Iris pigment epithelial cell (primary cell): ENCODE data around the gene OR6C2.
"Not testable (repeated sequence)": the region's sequence is repeated elsewhere in the genome, so short reads cannot be mapped to it uniquely, and the experiment has no call there.

Source experiments
- DNase-seq: peaks from one replicate; pipeline ENCODE4 v3.0.0-alpha.2; 2011; ENCODE audit warnings: low read depth

The OR6C2 gene

DNA sequence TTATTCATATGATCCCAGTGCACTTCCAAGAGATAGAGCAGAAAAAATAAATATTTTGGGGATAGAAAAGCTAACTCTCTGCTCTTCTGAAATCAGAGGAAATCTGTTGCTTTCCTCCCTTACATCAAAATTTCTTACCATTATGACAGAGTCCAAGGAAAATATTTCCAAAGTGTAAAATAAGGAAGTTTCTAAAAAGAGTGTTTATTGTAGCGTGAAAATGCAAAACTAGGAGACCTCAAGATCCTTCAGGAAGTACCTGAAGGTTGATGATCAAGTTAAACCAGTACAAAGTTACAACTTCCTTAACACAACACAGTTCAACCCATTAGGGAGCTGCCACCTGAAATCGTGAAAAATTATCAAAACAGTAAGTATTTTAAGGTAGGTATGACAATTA is at the start of gene OR6C2:
OR6C2 (plus strand) TSS at position 301 of the 400 bp plus-strand sequence. CDS start 8,138 bp downstream, outside the sequence.
- no peak for DNase-seq

DNA sequence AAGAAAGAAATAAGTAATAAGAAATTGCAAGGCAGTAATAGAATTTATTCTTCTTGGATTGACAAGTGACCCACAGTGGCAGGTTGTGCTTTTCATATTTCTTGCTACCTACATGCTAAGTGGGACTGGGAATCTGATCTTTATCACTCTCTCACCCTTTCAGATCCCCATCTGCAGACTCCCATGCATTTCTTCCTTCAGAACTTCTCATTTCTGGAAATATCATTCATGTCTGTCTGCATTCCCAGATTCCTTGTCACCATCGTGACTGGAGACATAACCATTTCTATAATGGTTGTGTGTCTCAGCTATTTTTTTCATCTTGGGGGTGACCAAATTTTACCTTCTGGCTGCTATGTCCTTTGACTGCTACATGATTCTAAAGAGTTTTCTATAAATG is 47.5 kb upstream of the OR6C2 start:
- no peak for DNase-seq

DNA sequence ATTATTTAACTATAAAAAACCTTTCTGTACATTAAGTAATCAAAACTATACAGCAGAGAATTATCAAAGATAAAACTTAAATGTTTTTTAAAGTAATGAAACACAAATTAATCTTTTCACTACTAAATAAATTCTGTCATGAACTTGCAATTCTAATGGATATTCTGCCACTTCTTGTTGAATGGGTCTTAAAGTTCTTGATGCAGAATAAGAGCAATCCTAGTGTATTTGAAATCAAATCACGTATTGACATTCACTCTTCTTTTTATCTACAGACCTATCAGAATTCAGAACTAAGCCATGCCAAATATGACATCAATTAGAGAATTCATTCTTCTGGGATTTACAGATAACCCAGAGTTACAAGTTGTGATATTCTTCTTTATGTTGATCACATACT is 43.6 kb upstream of the OR6C2 start, which contains the start of gene OR6C65:
OR6C65 (plus strand) TSS at position 301 of the 400 bp plus-strand sequence; CDS start at position 301, 0 bp downstream.
- DNase-seq: no peak

DNA sequence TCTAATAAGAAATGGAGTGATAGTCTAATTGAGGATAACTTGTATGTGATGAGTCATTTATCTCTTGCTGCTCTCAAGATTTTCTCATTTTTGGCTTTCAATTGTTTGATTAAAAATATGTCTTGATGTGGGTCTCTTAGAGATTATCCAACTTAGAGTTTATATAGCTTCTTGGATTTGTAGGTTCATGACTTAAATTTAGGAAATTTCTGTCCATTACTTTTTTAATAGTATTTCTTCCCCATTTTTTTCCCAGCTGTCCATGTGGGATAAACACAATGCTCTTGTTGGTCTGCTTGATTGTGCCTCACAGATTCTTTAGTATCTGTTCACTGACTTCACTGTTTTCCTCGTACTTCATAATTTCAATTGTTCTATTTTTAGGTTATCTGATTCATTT is 36.0 kb upstream of the OR6C2 start:
- no peak for DNase-seq

DNA sequence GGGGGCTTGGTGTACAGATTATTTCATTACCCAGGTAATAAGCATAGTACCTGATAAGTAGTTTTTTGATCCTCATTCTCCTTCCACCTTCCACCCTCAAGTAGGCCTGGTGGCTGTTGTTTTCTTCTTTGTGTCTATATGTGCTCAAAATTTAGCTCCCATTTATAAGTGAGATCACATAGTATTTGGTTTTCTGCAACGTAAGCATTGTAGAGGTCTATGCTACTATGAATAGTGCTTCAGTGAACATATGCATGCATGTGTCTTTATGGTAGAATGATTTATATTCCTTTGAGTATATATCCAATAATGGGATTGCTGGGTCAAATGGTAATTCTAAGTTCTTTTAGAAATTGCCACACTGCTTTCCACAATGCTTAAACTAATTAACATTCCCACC is 34.7 kb upstream of the OR6C2 start:
- DNase-seq: not testable (repeated sequence)

DNA sequence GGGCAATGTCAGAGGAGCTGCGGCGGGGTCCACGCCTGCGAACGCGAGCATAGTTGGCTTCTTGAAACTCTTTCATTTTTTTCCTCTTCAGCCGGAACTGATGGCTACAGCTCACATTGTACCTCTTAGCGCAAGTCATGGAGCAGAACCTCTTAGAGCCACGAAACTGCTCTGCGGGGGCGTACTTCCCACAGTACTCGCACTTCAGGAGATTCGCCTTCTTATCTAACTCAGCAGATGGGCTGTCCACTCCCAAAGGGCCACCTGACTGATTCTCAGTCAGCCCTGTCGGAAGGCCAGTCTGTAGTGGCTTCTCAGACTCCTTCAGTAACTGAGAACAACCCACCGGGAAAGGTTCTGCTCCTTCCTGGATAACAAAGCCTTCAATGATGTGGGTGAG is 31.7 kb upstream of the OR6C2 start:
- DNase-seq: not testable (repeated sequence)

DNA sequence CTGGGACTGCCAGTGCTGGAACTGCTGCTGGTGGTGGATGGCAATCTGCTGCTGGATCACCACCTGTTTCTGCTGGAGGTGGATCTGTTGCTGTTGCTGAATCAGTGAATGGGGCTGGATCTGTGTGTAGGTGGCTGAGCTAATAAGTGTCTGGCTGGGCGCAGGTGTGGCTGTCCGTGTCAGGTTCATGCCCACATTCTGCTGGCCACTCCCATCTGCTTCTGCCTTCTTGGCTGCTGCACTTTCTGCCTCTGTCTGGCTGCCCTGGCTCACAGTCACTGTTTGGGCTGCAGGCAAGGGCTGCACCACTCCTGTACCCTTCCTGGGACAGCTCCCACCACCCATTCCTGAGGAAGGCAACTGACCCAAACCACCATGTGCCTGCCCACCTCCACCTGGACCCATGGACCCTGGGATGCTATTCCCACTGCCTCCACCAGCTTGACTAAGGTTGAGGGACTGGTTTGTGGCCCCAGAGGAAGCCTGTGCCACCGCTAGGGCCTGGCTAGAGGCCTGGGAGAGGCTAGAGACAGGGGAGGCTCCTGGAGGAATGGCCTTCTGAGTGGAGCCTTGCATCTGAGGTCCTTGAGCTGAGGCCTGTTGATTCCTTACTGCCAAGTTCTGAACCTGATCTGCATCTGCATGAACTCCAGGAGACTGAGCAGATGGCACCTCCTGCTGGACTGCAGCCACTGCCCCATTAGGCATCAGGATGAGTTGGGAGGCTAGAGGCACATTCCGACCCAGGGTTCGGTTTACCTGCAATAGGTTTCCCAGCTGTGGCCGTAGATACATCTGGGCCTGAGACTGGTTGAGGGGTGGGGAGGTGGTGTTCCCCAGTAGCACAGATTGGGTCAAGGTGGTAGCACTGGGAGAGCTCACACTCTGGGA is 30.1 kb upstream of the OR6C2 start:
- not testable (repeated sequence) for DNase-seq

DNA sequence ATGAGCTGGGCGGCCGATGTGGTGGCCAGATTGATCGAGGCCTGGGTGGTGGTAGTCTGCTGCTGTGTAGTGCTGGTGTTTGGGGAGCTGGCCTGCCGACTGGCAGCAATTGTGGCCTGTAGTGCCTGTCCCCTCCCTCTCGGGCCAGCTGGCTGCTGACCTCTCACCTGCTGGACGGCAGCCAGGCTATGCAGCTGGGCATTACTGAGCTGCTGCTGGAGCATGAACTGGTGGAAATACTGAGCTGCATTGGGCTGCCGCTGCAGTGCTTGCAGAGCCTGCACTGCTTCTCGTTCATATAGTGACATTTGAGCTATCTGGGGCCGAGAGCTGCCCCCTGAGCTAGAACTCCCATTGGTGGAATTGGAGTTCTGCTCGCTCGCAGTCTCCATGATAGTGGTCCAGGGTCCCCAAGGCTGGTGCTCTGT is 29.5 kb upstream of the OR6C2 start:
- DNase-seq: not testable (repeated sequence)

DNA sequence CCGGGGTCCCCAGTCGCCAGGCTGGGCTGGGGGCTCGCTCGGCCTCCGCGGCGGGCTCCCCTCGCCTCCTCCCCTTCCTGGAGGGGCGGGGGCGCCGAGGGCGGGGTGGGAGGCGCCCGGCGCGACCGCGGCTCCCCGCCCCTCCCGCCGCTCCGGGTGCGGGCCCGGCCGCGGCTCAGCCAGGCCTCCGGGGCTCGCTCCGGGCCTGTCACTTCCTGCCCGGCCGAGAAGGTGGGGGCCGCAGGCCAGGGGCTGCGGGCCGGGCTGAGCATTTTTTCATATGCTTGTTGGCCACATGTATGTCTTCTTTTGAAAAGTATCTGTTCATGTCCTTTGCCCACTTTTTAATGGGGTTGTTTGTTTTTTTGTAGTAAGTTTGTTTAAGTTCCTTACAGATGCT is 29.0 kb upstream of the OR6C2 start:
- DNase-seq: not testable (repeated sequence)

DNA sequence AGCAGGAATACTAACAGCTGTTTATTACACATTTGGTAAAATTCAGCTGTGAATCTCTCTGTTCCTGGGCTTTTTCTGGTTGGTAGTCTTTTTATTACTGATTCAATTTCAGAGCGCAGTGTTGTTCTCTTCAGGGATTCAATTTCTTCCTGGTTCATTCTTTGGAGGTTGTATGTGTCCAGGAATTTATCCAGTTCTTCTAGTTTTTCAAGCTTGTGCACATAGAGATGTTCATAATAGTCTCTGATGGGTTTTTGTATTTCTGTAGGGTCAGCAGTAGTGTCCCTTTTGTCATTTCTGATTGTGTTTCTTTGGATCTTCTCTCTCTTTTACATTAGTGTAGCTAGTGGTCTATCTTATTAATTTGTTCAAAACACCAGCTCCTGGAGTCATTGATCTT is 26.9 kb upstream of the OR6C2 start:
- no peak for DNase-seq

DNA sequence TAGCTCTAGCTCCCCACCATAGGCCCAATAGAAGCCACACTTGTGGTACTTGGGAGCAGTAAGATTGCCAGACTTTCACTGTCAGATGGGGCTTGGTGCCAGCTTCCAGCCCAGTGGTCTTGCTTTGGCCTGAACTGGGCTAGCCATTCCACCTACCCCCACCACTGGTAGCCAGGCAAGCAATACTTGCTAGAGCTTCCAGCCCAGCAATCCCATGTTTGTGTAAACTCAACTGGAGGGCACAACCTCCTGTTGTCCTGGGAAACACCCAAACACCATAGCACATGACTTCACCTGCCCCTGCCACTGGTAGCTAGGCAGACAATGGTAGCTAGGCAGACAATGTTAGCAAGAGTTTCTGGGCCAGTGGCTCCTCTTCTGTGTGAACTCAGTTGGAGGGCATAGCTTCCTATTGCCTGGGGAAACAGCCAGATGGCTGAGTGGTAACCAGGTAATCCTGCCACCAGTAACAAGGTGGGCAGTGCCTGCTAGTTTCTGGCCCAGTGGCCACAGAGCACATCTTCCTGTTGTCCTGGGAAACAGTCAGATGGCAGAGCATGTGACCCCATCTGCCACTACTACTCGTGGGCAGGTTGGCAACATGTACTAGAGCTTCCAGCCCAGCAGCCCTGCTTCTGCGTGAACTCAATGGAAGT is 23.4 kb upstream of the OR6C2 start:
- DNase-seq: no peak

DNA sequence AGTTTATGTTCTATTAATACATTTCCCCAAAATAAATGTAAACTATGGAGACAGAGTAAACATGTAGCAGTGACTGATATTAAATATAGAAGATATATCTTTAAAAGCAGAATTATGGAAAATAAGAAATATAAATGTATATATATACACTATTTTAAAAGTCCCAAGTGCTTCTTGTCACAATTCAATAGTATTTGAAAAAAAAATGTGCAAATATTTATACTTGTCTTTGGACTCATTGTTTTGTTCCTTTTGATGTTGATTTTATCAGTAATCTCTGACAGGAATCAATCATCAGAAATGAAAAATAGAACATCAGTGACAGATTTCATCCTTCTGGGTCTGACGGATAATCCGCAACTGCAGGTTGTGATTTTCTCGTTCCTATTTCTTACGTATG is 17.9 kb upstream of the OR6C2 start, which contains the start of gene OR6C76:
OR6C76 (plus strand) TSS at position 301 of the 400 bp plus-strand sequence; CDS start at position 301, 0 bp downstream.
- no peak for DNase-seq

DNA sequence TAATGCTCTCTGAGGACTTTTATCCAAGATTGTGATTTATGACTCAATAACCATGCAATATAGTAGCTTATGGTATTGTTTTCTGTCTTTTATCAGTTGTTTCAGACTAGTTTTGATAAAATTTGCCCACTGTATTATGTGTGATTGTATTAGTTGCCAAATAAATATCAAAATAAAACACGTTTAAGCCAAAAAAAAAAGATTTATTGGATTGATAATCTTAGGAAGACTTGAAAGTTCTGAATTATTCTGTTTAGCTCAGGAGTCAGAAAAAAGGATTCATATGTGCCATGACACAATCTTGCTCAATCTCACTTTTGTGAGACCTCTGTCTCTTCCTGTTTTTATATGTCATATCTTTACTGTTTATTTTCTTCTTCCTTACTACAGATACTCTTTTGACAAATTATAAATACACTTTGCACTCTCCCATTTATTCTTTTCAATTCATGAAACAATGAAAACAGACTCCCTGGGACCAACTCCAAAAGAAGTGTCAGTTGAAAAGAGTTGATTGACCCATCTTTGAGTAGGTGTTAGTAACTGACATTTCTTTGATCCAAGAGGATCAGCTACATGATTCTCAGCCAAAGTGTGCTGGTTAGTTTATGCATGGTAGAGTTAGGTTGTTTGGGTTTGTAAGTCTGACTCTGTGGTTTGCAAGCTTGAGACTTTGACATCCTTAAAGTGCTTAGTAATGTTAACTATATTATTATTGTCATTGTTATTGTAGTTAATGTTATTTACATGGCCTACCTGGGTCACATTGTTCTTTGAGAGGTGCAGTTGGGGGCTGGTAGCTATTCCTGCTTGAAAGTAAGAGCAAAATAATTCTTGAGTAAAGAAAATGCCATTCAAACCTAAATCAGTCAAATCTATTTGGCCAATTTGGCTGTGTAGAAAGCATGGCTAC is 15.3 kb upstream of the OR6C2 start:
- no peak for DNase-seq

DNA sequence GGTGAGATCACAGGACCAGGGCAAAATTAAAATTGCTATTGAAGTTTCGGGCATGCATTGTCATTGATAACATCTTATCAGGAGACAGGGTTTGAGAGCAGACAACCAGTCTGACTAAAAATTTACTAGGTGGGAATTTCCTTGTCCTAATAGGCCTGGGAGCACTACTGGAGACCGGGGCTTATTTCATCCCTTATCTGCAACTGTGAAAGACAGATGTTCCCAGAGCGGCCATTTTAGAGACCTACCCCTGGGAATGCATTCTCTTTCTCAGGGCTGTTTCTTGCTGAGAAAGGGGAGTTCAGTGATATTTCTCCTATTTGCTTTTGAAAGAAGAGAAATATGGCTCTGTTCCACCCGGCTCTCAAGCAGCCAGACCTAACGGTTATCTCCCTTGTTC is 2.6 kb upstream of the OR6C2 start:
- not testable (repeated sequence) for DNase-seq

DNA sequence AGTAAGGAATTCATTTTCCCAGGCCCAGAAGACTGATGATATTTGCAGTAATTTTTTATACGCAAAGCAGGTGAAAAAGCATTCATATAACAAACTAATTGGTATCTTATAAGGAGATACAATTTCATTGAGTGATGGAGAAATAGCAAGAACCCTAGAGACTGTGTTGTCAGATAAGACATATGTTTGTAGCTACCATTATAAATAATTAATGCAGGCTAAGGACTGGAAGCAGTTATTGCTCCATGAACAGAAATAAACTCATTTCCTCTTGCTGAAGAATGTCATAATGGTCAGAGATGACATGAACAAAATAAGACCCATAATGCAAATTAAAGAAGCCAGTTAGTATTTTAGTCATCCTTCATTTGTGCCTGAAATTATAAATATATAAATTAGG is 1.5 kb downstream of the OR6C2 start:
- no peak for DNase-seq

DNA sequence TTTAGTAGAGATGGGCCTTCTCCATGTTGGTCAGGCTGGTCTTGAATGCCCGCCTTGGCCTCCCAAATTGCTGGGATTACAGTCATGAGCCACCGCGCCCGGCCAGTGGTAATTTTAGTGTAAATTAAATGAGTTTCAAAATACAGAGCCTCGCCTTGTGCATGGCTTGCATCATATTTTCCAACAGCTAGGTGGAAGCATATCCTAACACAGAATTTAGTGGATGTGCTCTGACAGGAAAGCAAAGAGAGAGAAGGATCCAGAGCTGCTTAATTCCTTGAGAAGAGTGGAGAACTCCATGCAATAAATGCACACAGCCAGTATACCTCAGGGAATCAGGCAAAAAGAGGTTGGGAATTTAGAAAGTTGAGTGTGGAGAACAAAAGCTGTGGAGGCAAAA is 2.5 kb downstream of the OR6C2 start:
- DNase-seq: no peak

DNA sequence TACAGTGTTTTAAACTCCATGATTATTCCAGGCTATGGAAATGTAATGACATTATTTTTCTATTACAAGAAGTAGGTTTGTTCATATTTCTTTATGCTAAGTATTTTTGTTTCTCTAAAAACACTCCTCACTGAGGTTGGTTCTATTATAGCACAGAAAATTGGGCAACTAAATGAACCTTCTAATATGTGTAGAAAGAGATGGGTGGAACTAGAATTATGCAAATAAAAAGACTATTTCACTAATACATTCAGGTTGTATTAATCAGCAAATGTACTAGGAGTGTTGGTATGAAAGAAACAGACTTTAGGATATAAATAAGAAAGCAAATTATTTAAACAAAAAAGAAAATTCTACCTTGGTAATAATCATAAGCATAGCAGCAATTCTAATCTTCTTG is 4.9 kb downstream of the OR6C2 start:
- DNase-seq: no peak

DNA sequence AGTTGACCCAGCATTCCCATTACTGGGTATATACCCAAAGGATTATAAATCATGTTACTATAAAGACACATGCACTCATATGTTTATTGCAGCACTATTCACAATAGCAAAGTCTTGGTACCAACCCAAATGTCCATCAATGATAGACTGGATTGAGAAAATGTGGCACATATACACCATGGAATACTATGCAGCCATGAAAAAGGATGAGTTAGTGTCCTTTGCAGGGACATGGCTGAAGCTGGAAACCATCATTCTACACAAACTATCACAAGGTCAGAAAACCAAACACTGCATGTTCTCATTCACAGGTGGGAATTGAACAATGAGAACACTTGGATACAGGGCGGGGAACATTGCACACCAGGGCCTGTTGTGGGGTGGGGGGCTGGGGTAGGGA is 21.1 kb downstream of the OR6C2 start:
- DNase-seq: not testable (repeated sequence)

DNA sequence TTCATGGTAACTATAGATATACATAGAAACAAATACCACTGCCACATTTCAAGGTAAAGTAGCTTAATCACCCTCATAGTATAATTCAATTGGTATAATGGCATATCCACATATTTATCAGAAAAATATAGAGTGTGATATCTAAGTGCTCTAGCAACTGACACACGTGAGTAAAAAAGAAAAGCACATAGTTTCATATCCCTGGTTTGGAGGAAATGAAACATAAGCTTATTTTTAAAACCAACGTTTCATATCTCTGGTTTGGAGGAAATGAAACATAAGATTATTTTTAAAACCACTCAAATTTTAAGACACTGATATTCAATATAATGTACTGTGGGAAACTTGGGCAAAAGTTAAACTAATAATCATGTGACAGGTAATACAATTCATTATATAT is 24.0 kb downstream of the OR6C2 start:
- DNase-seq: no peak

DNA sequence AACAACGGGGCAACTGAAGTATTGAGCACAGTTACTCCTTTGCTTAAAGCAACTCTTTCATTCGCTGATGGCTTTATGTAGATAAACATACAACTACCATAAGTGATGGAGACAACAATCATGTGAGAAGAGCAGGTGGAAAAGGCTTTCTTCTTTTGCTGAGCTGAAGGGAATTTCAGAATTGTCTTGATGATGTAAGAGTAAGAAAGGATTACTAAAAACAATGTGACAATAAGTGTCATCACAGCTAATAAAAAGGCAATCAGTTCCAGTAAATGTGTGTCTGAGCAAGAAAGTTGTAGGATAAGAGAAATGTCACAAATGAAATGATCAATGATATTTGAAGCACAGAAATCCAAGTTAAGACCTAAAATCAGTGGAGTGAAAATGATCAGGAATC is 25.4 kb downstream of the OR6C2 start:
- no peak for DNase-seq

DNA sequence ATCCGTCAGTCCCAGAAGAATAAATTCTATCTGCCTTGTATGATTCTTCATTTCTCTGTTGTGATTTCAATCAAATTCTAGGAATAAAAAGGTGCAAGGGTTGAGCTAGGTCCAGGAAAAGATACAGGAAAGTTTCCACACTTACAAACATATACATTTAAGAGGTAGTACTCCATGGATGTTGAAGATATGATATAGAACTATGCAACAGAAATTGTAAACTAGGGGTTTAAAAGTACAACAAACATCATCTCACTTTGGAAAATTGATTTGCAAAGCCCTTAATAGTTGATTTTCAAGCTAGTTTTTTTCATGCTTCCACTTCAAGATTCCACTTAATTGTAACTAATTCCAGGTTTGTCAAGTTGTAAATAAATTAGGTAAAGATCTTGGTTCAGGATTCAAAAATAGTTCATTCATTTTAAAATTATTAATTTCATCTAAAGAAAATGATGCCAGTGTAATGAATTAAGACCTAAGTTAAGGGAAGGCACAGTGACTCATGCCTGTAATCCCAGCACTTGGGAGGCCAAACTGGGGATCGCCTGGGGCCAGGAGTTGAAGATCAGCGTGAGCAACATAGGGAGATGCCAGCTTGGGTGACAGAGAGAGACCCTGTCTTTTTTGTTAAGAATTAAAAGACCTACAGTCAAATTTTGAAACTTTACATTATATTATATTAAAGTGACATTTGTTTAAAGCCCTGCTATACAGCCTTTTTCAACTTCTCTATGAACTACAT is 26.4 kb downstream of the OR6C2 start, which contains the start of gene OR6C70:
OR6C70 (minus strand) TSS at position 51 of the 742 bp plus-strand sequence; CDS start at position 51, 0 bp downstream.
- no peak for DNase-seq
